ENCODE results near the gene PHF2. TPM values are rescaled to one million over a fixed set of nuclear protein-coding genes. Genes with fewer than 3 reads are reported as not detected.

Gene PHF2
- polyA plus RNA-seq, 5 donors: 36.7 to 46.6 (median 46.2) TPM

DNA sequence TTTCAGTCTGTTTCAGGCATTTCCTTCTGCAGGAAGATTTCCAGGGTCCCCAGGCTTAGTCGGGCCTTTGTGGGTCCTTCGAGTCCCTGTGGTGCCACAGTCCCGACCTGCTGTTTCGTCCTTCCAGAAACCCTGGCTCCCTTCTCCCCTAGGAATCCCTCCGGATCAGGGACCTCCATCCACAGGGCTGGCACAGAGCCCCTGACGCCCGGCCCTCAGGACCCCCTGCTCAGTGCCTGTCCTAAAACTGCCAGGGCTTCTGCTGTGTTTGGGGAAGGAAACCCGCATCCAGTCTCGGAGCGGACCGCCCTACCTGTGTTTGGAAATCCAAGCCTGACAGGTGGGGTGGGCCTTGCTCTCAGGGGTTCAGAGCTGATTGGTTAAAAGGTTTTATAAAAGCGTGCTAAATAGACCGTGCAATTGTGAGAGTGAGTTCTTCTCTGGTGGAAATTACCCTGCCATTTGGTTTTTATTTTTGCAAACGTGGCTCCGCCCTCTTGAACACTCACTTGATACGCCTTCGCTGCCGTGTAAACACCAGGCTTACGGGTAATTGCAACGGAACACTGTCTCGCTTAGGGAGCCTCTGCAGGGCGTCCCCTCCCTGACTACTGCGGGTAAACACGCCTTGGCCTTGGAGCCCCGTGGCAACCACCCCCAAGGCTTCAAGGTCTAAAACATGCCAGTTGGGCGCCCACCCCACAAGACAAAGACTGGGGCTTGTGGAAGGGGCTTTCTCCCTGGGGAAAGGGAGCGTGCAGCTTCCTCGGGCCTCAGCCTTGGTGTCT, 121.2 kb downstream of the PHF2 start:
- DNase-seq: no peak

DNA sequence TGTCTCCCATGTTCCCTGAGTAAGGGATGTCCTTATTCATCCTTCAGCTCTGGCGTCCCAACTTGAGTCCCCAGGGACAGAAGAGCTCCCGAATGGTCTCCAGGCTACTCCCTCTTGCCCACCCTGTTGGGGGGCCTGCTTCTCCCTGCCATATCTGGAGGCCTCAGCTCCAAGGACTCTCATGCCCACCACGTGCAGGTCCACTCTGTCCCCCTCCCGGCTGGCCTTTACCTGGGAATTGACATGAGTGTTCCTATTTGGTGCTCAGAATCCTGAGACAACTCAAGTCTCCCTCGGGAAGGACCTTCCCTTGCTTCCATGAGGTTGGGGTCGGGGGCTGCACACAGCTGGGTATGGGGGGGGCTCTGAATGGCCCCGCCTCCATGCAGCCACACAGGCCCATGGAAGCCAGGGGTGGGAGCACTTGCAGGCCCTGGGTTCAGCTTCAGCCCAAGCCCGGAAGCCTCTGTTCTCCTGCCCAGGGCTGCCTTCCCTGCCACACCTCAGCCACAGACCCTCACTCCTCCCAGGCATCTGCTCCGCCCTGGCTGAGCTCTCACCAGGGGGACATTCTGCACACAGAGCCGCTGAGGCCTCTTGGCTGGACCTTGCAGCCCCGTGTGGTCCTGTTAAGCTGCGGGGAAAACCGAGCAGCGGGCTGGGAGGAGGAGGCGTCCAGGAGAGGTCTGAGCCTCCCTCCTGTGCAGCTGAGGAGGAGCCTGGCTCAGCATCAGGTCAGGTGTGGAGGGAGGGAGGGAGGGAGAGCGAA, 121.9 kb downstream of the PHF2 start:
- no peak for DNase-seq

DNA sequence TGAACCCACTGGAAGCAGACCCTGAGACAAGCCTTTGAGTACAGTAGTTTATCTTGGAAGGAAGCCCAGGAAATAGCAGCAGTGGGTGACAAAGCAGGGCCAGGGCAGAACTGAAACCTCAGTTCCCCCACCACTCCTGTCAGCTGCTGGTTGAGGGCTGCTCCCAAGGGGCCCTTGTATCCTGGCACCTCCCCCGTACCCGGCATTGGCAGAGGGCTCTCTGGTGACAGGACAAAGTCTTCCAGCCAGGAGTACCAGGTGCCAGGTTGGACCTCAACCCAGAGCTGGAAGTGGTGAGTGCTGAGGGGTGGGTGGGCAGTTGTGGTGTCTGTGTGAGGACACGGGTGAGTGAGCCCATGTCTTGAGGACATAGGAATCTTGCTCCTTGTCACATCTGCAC, 123.3 kb downstream of the PHF2 start:
- DNase-seq: no peak

DNA sequence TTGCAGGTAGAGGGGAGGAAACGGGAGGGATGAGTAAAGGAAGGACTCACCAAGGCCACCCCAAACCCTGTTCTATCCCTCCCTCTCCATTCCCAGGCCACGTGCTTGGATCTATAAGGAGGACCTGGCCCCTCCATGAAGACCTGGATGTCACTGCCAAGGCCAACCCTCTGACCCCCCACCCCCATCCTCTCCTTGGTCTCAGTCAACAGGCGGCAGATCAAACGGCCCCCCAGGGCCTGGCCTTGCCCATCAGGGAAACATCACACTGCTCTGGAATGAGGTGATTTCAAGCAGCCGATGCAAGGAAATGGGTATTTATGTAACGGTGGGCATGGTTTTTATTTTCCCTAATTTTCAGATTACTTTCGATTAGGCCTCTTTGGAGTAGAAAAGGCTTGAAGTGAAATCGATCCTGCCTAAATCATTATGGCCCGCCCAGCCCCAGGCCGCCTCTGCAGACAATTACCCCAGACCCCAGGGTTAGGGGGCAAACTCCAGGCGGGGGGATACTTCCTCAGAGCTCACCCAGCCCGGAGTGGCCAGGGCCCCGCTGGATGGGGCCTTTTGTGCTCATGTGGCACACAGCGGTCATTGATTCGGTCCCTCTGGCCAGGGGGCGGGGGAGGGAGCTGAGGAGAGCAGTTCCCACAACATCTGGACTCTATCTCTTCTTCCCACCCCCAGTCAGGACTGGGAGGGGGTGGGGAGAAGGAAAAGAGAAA, 125.3 kb downstream of the PHF2 start:
- DNase-seq: no peak

DNA sequence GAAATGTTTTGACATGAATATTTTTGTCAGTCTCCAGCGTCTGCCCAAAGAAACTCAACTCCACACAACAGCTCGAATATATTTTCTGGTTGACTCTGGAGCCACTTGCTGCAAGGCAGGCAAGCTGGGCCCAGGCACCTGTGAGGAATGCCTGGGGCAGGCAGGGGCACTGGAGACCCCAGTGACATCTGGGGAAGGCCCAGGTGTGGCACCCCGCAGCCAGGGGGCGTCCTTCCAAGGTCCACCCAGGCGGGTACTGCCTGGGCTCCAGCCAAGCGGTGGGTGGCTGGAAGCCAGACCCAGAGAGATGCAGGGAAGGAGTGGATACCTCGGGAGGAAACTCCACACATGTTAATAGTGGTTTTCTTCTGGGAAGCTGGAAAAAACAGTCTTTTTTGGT, 125.9 kb downstream of the PHF2 start:
- no peak for DNase-seq

DNA sequence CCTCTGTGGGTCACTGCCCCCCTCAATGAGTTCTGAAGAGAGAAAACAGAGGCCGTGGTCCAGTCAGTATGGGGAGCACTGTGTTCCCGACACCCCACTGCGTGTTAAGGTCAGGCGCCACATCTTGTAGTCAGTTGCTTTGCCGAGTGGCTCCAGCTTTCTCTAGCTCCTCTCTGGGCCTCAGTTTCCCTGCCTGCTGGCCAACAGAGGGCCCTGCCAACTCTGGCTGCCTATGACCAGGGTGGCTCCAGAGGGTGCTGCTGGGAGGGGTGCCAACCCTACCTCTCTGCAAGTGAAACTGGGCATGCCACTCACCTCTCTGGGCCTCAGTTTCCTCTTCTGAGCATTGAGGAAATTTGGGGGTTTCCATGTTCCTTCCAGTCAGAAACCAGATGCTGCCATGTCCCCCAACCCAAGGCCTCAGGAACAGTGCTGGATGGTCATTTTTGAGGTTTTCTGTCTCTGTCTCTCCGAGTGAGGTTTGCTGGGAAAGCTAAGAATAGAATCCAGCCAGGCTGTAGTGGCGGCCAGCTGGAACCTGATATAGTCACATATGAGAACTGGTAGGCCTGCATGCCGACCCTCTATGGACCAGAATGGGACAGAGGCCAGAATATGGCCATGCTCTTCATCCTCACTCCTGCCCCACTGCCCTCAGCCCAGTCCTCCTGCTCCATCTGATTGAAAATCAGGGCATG, 132.1 kb downstream of the PHF2 start:
- no peak for DNase-seq

DNA sequence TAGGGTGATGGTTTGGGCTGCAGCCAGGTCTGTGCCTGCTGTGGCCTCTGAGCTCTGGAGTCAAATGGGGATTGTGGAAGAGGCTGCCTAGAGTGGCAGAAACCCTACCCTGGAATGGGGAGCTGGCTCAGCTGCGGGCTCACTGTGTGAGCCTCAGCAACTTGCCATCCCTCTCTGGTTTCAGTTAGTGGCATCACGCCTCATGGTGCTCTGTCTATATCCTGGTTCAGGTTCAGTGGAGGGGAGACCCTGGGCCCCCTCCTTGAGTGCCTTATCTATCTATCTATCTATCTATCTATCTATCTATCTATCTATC, 132.6 kb downstream of the PHF2 start:
- no peak for DNase-seq

DNA sequence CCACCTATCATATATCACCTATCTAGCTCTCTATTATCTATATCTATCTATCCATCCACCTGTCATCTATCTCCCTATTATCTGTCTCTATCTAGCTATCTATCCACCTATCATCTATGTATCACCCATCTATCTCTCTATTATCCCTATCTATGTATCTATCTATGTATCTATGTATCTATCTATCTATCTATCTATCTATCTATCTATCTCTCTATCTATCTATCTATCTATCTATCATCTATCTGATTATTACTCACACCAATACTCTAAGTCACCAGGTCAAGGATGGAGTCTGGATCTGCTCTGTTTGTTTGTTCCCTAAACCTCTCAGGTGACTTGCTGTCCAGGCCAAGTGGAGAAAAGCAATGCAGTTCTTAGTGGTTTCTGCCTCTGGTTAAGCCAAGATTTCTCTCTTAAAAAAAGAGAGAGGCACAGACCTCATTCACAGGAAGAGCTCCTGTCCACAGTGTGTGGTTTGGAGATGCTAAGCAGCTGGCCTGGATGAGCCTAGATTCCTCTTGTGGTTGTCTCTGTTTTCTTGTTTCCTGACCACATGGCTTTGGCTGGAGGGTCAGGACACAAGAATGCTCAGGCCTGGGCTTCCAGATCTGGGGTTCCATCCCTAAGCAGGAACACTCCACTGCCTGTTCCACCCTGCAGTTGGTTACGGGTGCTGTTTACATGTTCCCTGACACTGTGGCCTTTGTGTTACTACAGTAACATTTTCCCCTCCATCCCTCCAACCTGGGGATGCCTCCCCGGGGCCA, 133.4 kb downstream of the PHF2 start:
- DNase-seq: no peak

DNA sequence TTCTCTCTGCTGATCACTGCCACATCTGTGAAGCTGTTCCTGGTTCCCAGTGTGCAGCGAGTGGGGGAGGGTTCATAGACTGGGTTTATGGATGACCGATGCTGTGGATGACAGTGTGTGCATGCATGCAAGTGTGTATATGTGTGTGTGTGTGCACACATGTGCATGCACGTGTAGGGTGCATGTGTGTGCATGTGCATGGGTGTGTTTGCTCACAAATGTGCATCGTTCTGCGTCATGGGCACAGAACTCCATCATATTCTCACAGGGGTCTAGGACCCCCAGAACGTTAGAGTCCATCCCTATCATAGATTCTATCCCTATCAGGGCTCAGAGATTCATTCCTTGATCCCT, 134.0 kb downstream of the PHF2 start:
- no peak for DNase-seq

DNA sequence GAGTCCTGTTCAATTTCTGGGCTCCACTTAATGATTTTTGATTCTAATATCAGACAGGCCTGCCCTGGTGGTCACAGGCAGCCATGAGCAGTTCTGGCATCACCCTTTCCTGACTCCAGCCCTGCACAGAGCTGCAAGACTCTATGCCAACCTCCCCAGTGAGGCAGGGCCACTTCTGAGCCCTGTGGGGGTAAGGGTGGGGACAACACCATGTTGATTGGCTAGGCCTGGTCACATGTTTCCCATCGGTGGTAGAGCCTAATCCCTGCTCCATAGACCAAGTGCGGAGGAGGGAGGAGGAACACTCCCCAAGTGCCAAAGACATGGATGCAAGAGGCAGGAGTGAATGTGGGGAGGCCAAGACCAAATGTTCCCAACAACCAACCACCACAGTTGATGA, 134.6 kb downstream of the PHF2 start:
- no peak for DNase-seq

DNA sequence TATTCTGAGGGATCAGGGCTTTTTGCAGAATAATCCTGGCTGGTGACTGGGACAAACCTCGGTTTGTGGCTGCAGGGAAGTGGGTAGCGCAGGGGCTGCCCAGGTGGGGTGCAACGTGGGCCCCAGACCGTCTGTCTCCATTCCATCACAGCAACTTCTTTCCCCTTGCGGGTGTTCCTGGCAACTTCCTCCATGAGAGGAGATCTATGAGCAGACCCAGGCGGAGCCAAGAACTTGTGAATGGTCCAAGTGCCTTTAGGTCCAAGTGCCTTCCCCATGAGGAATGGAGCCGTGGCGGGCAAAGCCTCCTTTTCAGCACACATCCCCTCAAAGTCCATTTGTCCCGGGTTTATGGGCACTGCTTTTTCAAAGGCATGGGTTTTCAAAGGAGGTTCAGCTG, 136.5 kb downstream of the PHF2 start:
- DNase-seq: no peak

DNA sequence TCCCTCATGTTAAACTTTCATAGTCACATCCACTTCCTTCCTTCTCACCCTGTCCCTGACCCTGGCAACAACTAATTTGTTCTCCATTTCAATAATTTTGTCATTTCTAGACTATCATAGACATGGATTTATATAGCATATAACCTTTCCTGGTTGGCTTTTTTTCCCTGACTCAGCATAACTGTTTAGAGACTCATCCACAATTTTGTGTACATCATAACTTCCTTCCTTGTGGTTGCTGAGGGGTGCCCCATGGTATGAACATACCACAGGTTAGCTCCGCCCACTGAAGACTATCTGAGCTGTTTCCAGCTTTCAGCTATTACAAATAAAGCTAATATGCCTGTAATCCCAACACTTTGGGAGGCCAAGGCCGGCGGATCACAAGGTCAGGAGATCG, 137.3 kb downstream of the PHF2 start:
- DNase-seq: no peak

DNA sequence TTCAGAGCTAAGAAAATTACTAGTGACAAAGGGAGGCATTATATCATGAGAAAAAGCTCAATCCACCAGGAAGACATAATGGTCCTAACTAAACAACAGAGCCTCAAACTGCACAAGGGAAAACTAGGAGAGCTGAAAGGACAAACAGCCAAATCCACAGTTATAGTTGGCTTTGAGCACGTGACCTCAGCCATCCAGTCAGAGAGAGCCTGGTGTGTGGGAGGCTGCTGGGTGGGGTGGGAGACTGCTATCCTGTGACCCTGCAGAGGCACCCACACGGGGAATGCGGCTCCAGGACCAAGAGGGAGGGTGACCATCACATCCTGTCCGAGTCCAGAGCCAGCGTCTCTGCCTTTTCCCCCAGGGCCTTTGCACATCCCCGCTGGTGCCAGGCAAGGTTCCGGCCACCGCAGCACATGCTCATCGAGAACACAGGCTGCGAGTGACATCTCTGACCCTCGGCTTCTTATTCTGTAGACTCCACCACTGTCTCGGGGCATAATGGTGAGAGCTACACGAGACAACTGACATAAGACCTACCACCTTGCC, 145.1 kb downstream of the PHF2 start:
- DNase-seq: no peak

DNA sequence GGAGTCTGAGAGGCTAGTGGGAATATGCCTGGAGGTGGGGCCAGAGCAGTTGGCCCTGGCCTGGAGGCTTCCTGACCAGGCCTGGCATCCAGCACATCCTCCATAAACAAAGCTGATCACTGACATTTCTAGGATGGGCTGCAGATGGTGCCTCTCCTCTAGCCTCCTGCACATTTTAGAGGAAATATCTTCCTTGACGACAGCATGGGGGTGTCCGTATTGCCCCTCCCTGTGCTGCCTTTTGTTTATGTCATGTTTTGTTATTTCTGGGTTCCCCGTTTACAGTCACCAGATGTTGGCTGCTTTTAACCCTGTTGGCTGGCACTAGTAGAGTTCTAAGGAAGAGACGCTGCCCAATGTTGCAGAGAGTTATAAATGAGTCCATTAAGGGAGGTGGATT, 148.5 kb downstream of the PHF2 start:
- DNase-seq: no peak

DNA sequence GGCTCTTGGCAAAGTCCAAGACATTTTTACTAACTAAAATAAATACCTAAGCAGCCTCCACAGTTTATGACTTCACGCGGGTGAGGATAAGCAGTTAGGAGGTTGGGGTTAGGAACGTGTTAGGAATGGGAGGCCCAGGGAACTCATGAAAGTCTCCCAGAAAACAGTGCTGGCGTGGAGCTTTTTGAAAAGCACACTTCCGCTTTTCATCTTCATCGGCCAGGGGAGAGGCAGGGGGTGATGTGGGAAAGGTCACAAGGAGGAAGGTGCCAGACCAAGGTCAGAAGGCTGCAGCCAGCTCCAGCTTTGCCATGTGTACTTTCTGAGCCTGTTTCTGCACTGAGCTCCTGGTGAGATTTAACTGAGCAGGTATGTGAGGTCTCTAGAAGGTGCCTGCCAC, 149.0 kb downstream of the PHF2 start:
- no peak for DNase-seq

DNA sequence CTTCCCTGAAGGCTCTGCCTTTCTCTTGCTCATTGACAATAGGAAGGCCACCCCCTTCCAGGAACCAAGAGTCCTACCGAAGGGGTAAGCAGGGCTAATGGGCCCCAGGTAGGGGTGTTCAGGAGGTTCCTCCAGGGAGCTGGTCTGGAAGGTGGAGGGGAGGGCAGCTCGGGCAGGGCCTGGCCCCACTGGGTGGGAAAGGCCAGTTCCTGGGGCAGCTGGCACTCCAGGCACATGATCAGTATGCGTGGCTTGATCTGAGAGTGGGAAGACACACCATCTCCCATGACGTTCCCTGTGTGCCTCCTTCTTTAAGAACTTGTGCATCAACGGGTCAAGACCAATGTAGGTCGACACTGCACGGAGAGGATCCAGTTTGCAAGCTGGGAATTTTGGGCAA, 149.8 kb downstream of the PHF2 start:
- no peak for DNase-seq

Other genes starting within 250 kb of the PHF2 start
- gene FAM120A, start 124.9 kb upstream of the PHF2 start, polyA plus RNA-seq (ENCODE audit: insufficient read depth in 1 of 5, insufficient read length in 5 of 5, low replicate concordance in 1 of 5): 10 to 100 TPM; 62.3 to 75.1 (median 67.0) TPM
- 10 to 100 TPM; 52.5 to 62.8 (median 58.4) TPM for gene FAM120AOS, start 123.0 kb upstream of the PHF2 start, polyA plus RNA-seq (ENCODE audit: insufficient read depth in 1 of 5, insufficient read length in 5 of 5, low replicate concordance in 1 of 5)